HepG2 (cell line): Measurements from ENCODE around the gene SLC1A4. TPM values are rescaled to one million over a fixed set of nuclear protein-coding genes. Genes with fewer than 3 reads are reported as not detected.

Experiments used
- ATAC-seq: fragments of 200-7000 bp; cut with Tn5 transposase; 3 replicates; pipeline ENCODE4 v1.9.1; 2020; ENCODE audit warnings: mild to moderate bottlenecking, moderate library complexity
- BruUV-seq: library from RNA; stranded (reverse); fragments of 400-500 nt; replicated peaks from 2 replicates; lab custom pipeline; 2021; lab: Mats Ljungman, UMichigan
- CTCF ChIA-PET: fragments of 300-600 bp; formaldehyde crosslinking; extraction: SDS; loops from one replicate; lab custom pipeline; 2021; ENCODE audit warnings: low total read pairs, inconsistent platforms, low intra/inter-chr PET ratio; lab: Yijun Ruan, JAX
- POLR2A ChIA-PET: fragments of 350-600 bp; sonication (Branson Sonifier 250); formaldehyde crosslinking; loops from one replicate; lab custom pipeline; 2020; ENCODE audit warnings: antibody characterized with exemption, inconsistent platforms; lab: Yijun Ruan, JAX
- DNase-seq: peaks from one replicate; pipeline ENCODE4 v3.0.0-alpha.2; 2015; ENCODE audit warnings: low spot score
- FAIRE-seq: peaks from 3 replicates; lab custom pipeline; 2011; peaks lifted over from hg19 to GRCh38; lab: Jason Lieb, UNC
- H2AFZ ChIP-seq: one replicate; pipeline ENCODE4 v1.6.1; 2011; ENCODE audit warnings: low read length, inconsistent platforms
- H3K27ac ChIP-seq: fragments of 300-600 bp; 3 replicates; pipeline ENCODE4 v1.8.0; 2011; ENCODE audit warnings: mixed run types, mild to moderate bottlenecking, mixed read lengths, low read length, inconsistent platforms; ENCODE audit not compliant: insufficient read depth; ENCODE audit errors: extremely low read length
- H3K27me3 ChIP-seq, 2 experiments: fragments of 200-600 bp in 1 of 2; 2 replicates in 1 of 2; 3 replicates in 1 of 2; pipeline versions ENCODE4 v1.6.0 to v1.8.0; 2011; ENCODE audit warnings: low read length in 2 of 2, mild to moderate bottlenecking in 2 of 2, moderate library complexity in 2 of 2, inconsistent platforms in 1 of 2; ENCODE audit not compliant: insufficient read depth in 2 of 2, control insufficient read depth in 1 of 2
- H3K36me3 ChIP-seq, 2 experiments: fragments of 200-600 bp in 1 of 2; replicated peaks in 1 of 2; 2 replicates in 1 of 2; 3 replicates in 1 of 2; pipeline versions ENCODE4 v1.5.1 to v1.8.0; 2011; ENCODE audit warnings: low read length in 2 of 2, inconsistent platforms in 1 of 2; ENCODE audit not compliant: insufficient read depth in 2 of 2, control insufficient read depth in 1 of 2
- H3K4me1 ChIP-seq: 2 replicates; pipeline ENCODE4 v1.5.1; 2012; ENCODE audit warnings: low read length, inconsistent platforms; ENCODE audit not compliant: insufficient read depth
- H3K4me2 ChIP-seq: 2 replicates; pipeline ENCODE4 v1.6.0; 2011; ENCODE audit warnings: low read depth, low read length, inconsistent platforms
- H3K4me3 ChIP-seq, 3 experiments: fragments of 200-600 bp in 1 of 3; sonication (generic), shearing (Covaris generic) in 1 of 3; replicated peaks in 1 of 3; 2 replicates each; pipeline ENCODE4 v1.5.1; 2011 to 2016; ENCODE audit warnings: low read length in 3 of 3, inconsistent platforms in 2 of 3, low read depth in 2 of 3, mild to moderate bottlenecking in 2 of 3, control low read depth in 1 of 3, mixed read lengths in 1 of 3; ENCODE audit not compliant: insufficient read depth in 1 of 3
- H3K79me2 ChIP-seq: one replicate; pipeline ENCODE4 v1.6.1; 2011; ENCODE audit warnings: low read length, inconsistent platforms; ENCODE audit not compliant: insufficient read depth
- H3K9ac ChIP-seq: 2 replicates; pipeline ENCODE4 v1.6.0; 2011; ENCODE audit warnings: mild to moderate bottlenecking, low read depth, low read length, inconsistent platforms; ENCODE audit not compliant: insufficient read depth
- H3K9me3 ChIP-seq: 2 replicates; pipeline ENCODE4 v1.5.1; 2012; ENCODE audit warnings: mild to moderate bottlenecking, low read length
- H4K20me1 ChIP-seq: 2 replicates; pipeline ENCODE4 v1.6.0; 2011; ENCODE audit warnings: inconsistent platforms, mild to moderate bottlenecking, low read length, moderate library complexity; ENCODE audit not compliant: insufficient read depth
- CEBPB ChIP-seq: IDR thresholded peaks from 2 replicates; pipeline ENCODE4 v1.6.1; 2011; ENCODE audit warnings: low read depth, low read length, improper control_type of control experiment, borderline replicate concordance
- CEBPG ChIP-seq: IDR thresholded peaks from 2 replicates; pipeline ENCODE4 v1.6.1; 2016
- ELK4 ChIP-seq: sonication (generic); formaldehyde crosslinking; IDR thresholded peaks from 2 replicates; pipeline ENCODE4 v1.9.0; 2021; ENCODE audit warnings: missing genetic modification reagents, borderline replicate concordance
- ZNF839 ChIP-seq: sonication (generic); formaldehyde crosslinking; IDR thresholded peaks from 2 replicates; pipeline ENCODE4 v1.4.0; 2020; ENCODE audit warnings: missing genetic modification reagents, mild to moderate bottlenecking, borderline replicate concordance
- WGBS: methylation state at CpG from one replicate; pipeline ENCODE4 v1.1.6; 2017; ENCODE audit warnings: low lambda C conversion rate; 5-methylcytosine and 5-hydroxymethylcytosine counted together
- in situ Hi-C: cut with HindIII; loops from 2 replicates; pipeline ENCODE4 v1.10.0; 2017; ENCODE audit warnings: low pct_unique_long_range_greater_than_20kb; ENCODE audit not compliant: extremely low pct_ligation_motif_present
- intact Hi-C: fragments of 100-400 bp; cut with micrococcal nuclease; formaldehyde crosslinking; loops from one replicate; pipeline ENCODE4 v1.10.0; 2022; ENCODE audit not compliant: unreplicated experiment
- polyA plus RNA-seq, 8 experiments: library from polyadenylated mRNA; depleted of rRNA in 3 of 8; stranded (reverse) in 7 of 8; unstranded in 1 of 8; fragments of >200 nt; fragmentation: Illumina TruSeq in 4 of 8; extraction: Trizol in 4 of 8; gene quantifications; 2 replicates each; pipeline versions ENCODE4 v1.2.1 to v1.2.3, GENCODE V29; 2011 to 2016; ENCODE audit warnings: low read depth in 4 of 8, missing spikeins in 1 of 8, mixed read lengths in 1 of 8; ENCODE audit not compliant: insufficient read depth in 1 of 8
- total RNA-seq, 5 experiments: library from RNA; depleted of rRNA; stranded (reverse); fragments of >200 nt; fragmentation: Illumina TruSeq; extraction: Trizol; gene quantifications; 2 replicates each; pipeline ENCODE4 v1.2.3, GENCODE V29; 2016; ENCODE audit warnings: low read depth in 1 of 5
- TF ChIP-seq, protein P1 (sequence below): sonication (generic); formaldehyde crosslinking; IDR thresholded peaks from 2 replicates; pipeline ENCODE4 v1.8.1; 2023; ENCODE audit warnings: mild to moderate bottlenecking, moderate library complexity, missing genetic modification reagents

The SLC1A4 gene
- total and polyA plus RNA-seq, 2 of the 13 experiments (the other 11 are each of a cell fraction or from before 2014, with no cell fraction given) = 21.0 to 39.6 TPM

GRCh38 chr2:64992218-64992617, 3.0 kb downstream of the SLC1A4 start:
- peaks cover 48% of the 10 kb centered on the region for H3K4me1 ChIP-seq
- no peak for ATAC-seq
- H3K27ac ChIP-seq = no peak overlapping the region
- H3K9me3 ChIP-seq = no peaks in the 10 kb centered on the region
- CTCF ChIA-PET = no interaction called here
- 87% methylated on average over 5 of the region's 5 CpGs for WGBS
- POLR2A ChIA-PET = interaction anchor here (0.8 to 1.4 kb wide), 3 partner anchors 29 to 64 kb away, joined by 3 read pairs; no protein-coding TSS in a partner anchor
- in situ Hi-C loops = no loop called here
- 0 out of 2 replicates have a peak, but pooled peaks cover 2% of the 10 kb centered on the region for H4K20me1 ChIP-seq
- BruUV-seq = no TSS peak
- intact Hi-C loops = loop anchor here (5.0 kb wide), 2 partner anchors 35 to 50 kb away; no protein-coding TSS in a partner anchor
- TF ChIP-seq ZNF839 (CRISPR knock-in tag) (no peak), ELK4 (CRISPR knock-in tag) (no peak), CEBPG (CRISPR knock-in tag) (peak; percentile 21; the same call in 1 of the 2 replicates), CEBPB (peak; percentile 77)
- TF ChIP-seq, protein P1, sequence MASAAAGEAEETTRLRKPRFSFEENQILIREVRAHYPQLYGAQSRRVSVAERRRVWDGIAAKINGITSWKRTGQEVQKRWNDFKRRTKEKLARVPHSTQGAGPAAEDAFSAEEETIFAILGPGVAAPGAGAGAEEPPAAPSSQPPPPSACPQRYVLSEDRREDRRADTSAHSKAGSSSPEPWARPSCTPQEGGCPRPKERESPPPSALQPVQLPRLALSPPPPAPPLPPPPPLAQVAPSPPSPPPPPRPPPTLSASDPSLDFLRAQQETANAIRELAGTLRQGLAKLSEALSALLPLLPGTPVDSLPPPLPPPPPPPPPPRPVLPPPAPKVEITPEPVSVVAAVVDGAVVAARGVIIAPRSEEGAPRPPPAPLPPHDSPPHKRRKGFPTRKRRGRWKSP (CRISPR knock-in tag) = no peak
- TF ChIP-seq, all 625 proteins: peak for 2
- H3K9ac ChIP-seq = no peak overlapping the region
- peaks cover 62% of the 10 kb centered on the region for H3K79me2 ChIP-seq
- peak overlapping the region in 1 of 3 experiments; percentile 0; a peak in 1 of 6 replicates for H3K4me3 ChIP-seq
- H3K36me3 ChIP-seq = peaks cover 5 to 30% of the 10 kb centered on the region in 2 experiments; a peak in 3 of 5 replicates
- peak overlapping the region; percentile 55 for H3K4me2 ChIP-seq
- FAIRE-seq (no peak), DNase-seq (no peak)
- H2AFZ ChIP-seq = no peak overlapping the region
- H3K27me3 ChIP-seq = no peaks in the 10 kb centered on the region; a peak in 1 of 5 replicates
